Nephron progenitor cell (in vitro differentiated cells): ENCODE measurements around the gene C2orf76.

Experiments used
- DNase-seq: peaks from one replicate; pipeline ENCODE4 v3.0.0; 2021
- H3K27ac Mint-ChIP-seq: 2 replicates; pipeline ENCODE4 v1.8.0; 2021; ENCODE audit warnings: mild to moderate bottlenecking, moderate library complexity, mixed read lengths
- H3K27me3 Mint-ChIP-seq: 2 replicates; pipeline ENCODE4 v1.8.0; 2021; ENCODE audit warnings: mild to moderate bottlenecking, low read depth, mixed read lengths; ENCODE audit not compliant: poor library complexity
- H3K36me3 Mint-ChIP-seq: 2 replicates; pipeline ENCODE4 v1.8.0; 2021; ENCODE audit warnings: low read depth, mixed read lengths
- H3K4me1 Mint-ChIP-seq: 2 replicates; pipeline ENCODE4 v1.8.0; 2021; ENCODE audit warnings: mixed read lengths
- H3K4me3 Mint-ChIP-seq: 2 replicates; pipeline ENCODE4 v1.8.0; 2021; ENCODE audit warnings: mild to moderate bottlenecking, moderate library complexity, mixed read lengths
- H3K9me3 Mint-ChIP-seq: 2 replicates; pipeline ENCODE4 v1.8.0; 2021; ENCODE audit warnings: mild to moderate bottlenecking, moderate library complexity, mixed read lengths
- CTCF ChIP-seq: fragments of 200-600 bp; sonication (generic); IDR thresholded peaks from 2 replicates; pipeline ENCODE4 v1.5.0; 2021; ENCODE audit warnings: antibody characterized with exemption

Gene C2orf76

GRCh38 chr2:119350311-119350998 lies 16.2 kb downstream of the C2orf76 start:
- Mint-ChIP-seq H3K4me1 (peaks cover 4% of the 10 kb centered on the region), H3K9me3 (no peaks in the 10 kb centered on the region), H3K36me3 (peaks cover under 1% of the 10 kb centered on the region), H3K4me3 (no peak overlapping the region), H3K27me3 (no peaks in the 10 kb centered on the region), H3K27ac (no peak overlapping the region)
- no peak for TF ChIP-seq CTCF
- DNase-seq: no peak

GRCh38 chr2:119349289-119349688 lies 17.3 kb downstream of the C2orf76 start:
- Mint-ChIP-seq H3K4me3 (no peak overlapping the region), H3K36me3 (no peaks in the 10 kb centered on the region), H3K4me1 (peaks cover 4% of the 10 kb centered on the region), H3K27ac (no peak overlapping the region), H3K27me3 (no peaks in the 10 kb centered on the region), H3K9me3 (no peaks in the 10 kb centered on the region)
- TF ChIP-seq CTCF: no peak
- DNase-seq: no peak

GRCh38 chr2:119341684-119342083 lies 24.9 kb downstream of the C2orf76 start:
- TF ChIP-seq CTCF: no peak
- Mint-ChIP-seq H3K27me3 (no peaks in the 10 kb centered on the region), H3K4me3 (no peak overlapping the region), H3K9me3 (no peaks in the 10 kb centered on the region), H3K4me1 (peaks cover 6% of the 10 kb centered on the region), H3K27ac (no peak overlapping the region), H3K36me3 (no peaks in the 10 kb centered on the region)
- DNase-seq: no peak

- H3K36me3 Mint-ChIP-seq: no peaks in the 10 kb centered on the region
- DNase-seq: no peak
- no peak overlapping the region for H3K4me3 Mint-ChIP-seq
- no peak for TF ChIP-seq CTCF
- no peaks in the 10 kb centered on the region for H3K9me3 Mint-ChIP-seq
- no peaks in the 10 kb centered on the region for H3K27me3 Mint-ChIP-seq
- H3K4me1 Mint-ChIP-seq: peaks cover 6% of the 10 kb centered on the region
- no peak overlapping the region for H3K27ac Mint-ChIP-seq
Measured at GRCh38 chr2:119339562-119339923, 27.1 kb downstream of the C2orf76 start.

- Mint-ChIP-seq H3K4me1 (peaks cover 6% of the 10 kb centered on the region), H3K27ac (no peak overlapping the region), H3K36me3 (no peaks in the 10 kb centered on the region), H3K4me3 (no peak overlapping the region), H3K9me3 (no peaks in the 10 kb centered on the region), H3K27me3 (no peaks in the 10 kb centered on the region)
- no peak for TF ChIP-seq CTCF
- no peak for DNase-seq
Measured at GRCh38 chr2:119338826-119339561, 27.6 kb downstream of the C2orf76 start.

GRCh38 chr2:119338272-119338671 lies 28.4 kb downstream of the C2orf76 start:
- Mint-ChIP-seq H3K4me3 (no peak overlapping the region), H3K36me3 (no peaks in the 10 kb centered on the region), H3K4me1 (peaks cover 6% of the 10 kb centered on the region), H3K27me3 (no peaks in the 10 kb centered on the region), H3K9me3 (no peaks in the 10 kb centered on the region), H3K27ac (no peak overlapping the region)
- TF ChIP-seq CTCF: no peak
- no peak for DNase-seq
